Mucosa of gallbladder (tissue), 1 donor: Measurements from ENCODE around the gene ZDHHC8. TPM values are rescaled to one million over a fixed set of nuclear protein-coding genes. Genes with fewer than 3 reads are reported as not detected.

Experiments used
- DNase-seq: peaks from one replicate; pipeline ENCODE4 v3.0.0-alpha.2; 2020; ENCODE audit warnings: low spot score
- total RNA-seq: library from RNA; stranded (reverse); gene quantifications from one replicate; pipeline ENCODE4 v1.2.1, GENCODE V29; 2021
- donor health status: DM: no; HTN: no; CAD: no.

Gene ZDHHC8
- 64.8 TPM for total RNA-seq

- DNase-seq: no peak
These were observed at the start of gene ZDHHC8 for GRCh38 chr22:20131597-20131858. Gene ZDHHC8 (plus strand): TSS chr22:20131804. CDS start chr22:20131948, 144 bp downstream.

- DNase-seq: no peak
These were observed 48.3 kb upstream of the ZDHHC8 start for GRCh38 chr22:20083157-20083890.

- DNase-seq: no peak
These were observed 47.6 kb upstream of the ZDHHC8 start for GRCh38 chr22:20083891-20084546.

GRCh38 chr22:20084547-20085413 lies 46.8 kb upstream of the ZDHHC8 start:
- DNase-seq: no peak

GRCh38 chr22:20085651-20086050 lies 46.0 kb upstream of the ZDHHC8 start:
- no peak for DNase-seq

GRCh38 chr22:20086101-20086599 lies 45.5 kb upstream of the ZDHHC8 start:
- DNase-seq: no peak

- DNase-seq: no peak
These were observed 44.8 kb upstream of the ZDHHC8 start for GRCh38 chr22:20086763-20087162.

- no peak for DNase-seq
These were observed 44.0 kb upstream of the ZDHHC8 start for GRCh38 chr22:20087319-20088262.

- no peak for DNase-seq
These were observed 43.3 kb upstream of the ZDHHC8 start for GRCh38 chr22:20088263-20088648.

GRCh38 chr22:20089226-20089976 lies 42.2 kb upstream of the ZDHHC8 start:
- DNase-seq: no peak

- no peak for DNase-seq
These were observed 41.5 kb upstream of the ZDHHC8 start for GRCh38 chr22:20089977-20090729.

GRCh38 chr22:20090730-20091240 lies 40.8 kb upstream of the ZDHHC8 start:
- DNase-seq: no peak

- no peak for DNase-seq
These were observed 39.7 kb upstream of the ZDHHC8 start for GRCh38 chr22:20091690-20092476.

- DNase-seq: no peak
These were observed 39.1 kb upstream of the ZDHHC8 start for GRCh38 chr22:20092477-20092854.

GRCh38 chr22:20093418-20094196 lies 38.0 kb upstream of the ZDHHC8 start:
- no peak for DNase-seq

- no peak for DNase-seq
These were observed 37.3 kb upstream of the ZDHHC8 start for GRCh38 chr22:20094197-20094807.

GRCh38 chr22:20095521-20095920 lies 36.1 kb upstream of the ZDHHC8 start:
- no peak for DNase-seq
